Activated CD8-positive, alpha-beta memory T cell treated with anti-CD3 and anti-CD28 coated beads, Interleukin-2, amount 50 U/mL, for 24 hours (primary cell): Measurements from ENCODE around the gene TARP.
"Not testable (repeated sequence)": the region's sequence is repeated elsewhere in the genome, so short reads cannot be mapped to it uniquely, and the experiment has no call there.

Source experiments
- DNase-seq: peaks from one replicate; pipeline ENCODE4 v3.0.0-alpha.2; 2020; ENCODE audit errors: extremely low read depth

Gene TARP

GRCh38 chr7:38299275-38299931, 26.0 kb upstream of the TARP start:
- no peak for DNase-seq

GRCh38 chr7:38296059-38296857, 22.8 kb upstream of the TARP start:
- DNase-seq = no peak

- no peak for DNase-seq
Measured at GRCh38 chr7:38294926-38295325, 21.5 kb upstream of the TARP start.

GRCh38 chr7:38292442-38292841, 19.0 kb upstream of the TARP start:
- no peak for DNase-seq

- no peak for DNase-seq
Measured at GRCh38 chr7:38291650-38292049, 18.2 kb upstream of the TARP start.

- DNase-seq = no peak
Measured at GRCh38 chr7:38291117-38291647, 17.7 kb upstream of the TARP start.

- DNase-seq = no peak
Measured at GRCh38 chr7:38284553-38284952, 11.1 kb upstream of the TARP start.

GRCh38 chr7:38283809-38284208, 10.4 kb upstream of the TARP start:
- no peak for DNase-seq

- no peak for DNase-seq
Measured at GRCh38 chr7:38283107-38283506, 9.7 kb upstream of the TARP start.

- DNase-seq = no peak
Measured at GRCh38 chr7:38282081-38282480, 8.6 kb upstream of the TARP start.

GRCh38 chr7:38281266-38281665, 7.8 kb upstream of the TARP start:
- DNase-seq = no peak

- no peak for DNase-seq
Measured at GRCh38 chr7:38280707-38281106, 7.3 kb upstream of the TARP start.

- DNase-seq = no peak
Measured at GRCh38 chr7:38280000-38280399, 6.6 kb upstream of the TARP start.

GRCh38 chr7:38276096-38276877, 2.9 kb upstream of the TARP start:
- DNase-seq = no peak

GRCh38 chr7:38274927-38275620, 1.6 kb upstream of the TARP start:
- no peak for DNase-seq

GRCh38 chr7:38274486-38274885, 1.1 kb upstream of the TARP start:
- no peak for DNase-seq

GRCh38 chr7:38270405-38270804, 3.0 kb downstream of the TARP start:
- DNase-seq = not testable (repeated sequence)

- DNase-seq = not testable (repeated sequence)
Measured at GRCh38 chr7:38269704-38270346, 3.6 kb downstream of the TARP start.

- DNase-seq = not testable (repeated sequence)
Measured at GRCh38 chr7:38265958-38266357, 7.5 kb downstream of the TARP start.

- DNase-seq = not testable (repeated sequence)
Measured at GRCh38 chr7:38264602-38265001, 8.8 kb downstream of the TARP start.

GRCh38 chr7:38263274-38263673, 10.2 kb downstream of the TARP start:
- not testable (repeated sequence) for DNase-seq
